Measurements from ENCODE around the gene MAP4K2. TPM values are rescaled to one million over a fixed set of nuclear protein-coding genes. Genes with fewer than 3 reads are reported as not detected.
"Not testable (repeated sequence)": the region's sequence is repeated elsewhere in the genome, so short reads cannot be mapped to it uniquely, and the experiment has no call there.

The MAP4K2 gene
- total and polyA plus RNA-seq, 2 of the 4 experiments (the other 2 are of a cell fraction), result 11.7 to 16.6 TPM

DNA sequence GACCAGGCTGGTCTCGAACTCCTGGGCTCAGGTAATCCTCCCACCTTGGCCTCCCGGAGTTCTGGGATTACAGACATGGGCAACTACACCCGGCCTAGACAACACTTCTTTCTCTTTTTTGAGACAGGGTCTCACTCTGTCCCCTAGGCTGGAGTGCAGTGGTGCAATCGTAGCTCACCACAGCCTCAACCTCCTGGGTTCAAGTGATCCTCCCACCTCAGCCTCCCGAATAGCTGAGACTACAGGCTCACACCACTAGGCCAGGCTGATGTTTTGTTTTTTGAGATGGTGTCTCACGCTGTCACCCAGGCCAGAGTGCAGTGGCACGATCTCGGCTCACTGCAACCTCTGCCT lies 42.7 kb upstream of the MAP4K2 start:
- H4K8ac ChIP-seq (ENCODE audit: low read depth in 2 of 2, low read length in 2 of 2); H3K4me3 ChIP-seq (ENCODE audit: insufficient read depth, low read depth, low read length); H2AFZ ChIP-seq (replicated peaks; ENCODE audit: low read length, poor library complexity); H3K27ac ChIP-seq (ENCODE audit: insufficient read depth, low read length); H4K20me1 ChIP-seq (ENCODE audit: insufficient read depth, low read length); dilution Hi-C loops (cut with HindIII; ENCODE audit: low sequenced_read_pairs, unreplicated experiment); H2BK15ac ChIP-seq (ENCODE audit: low read depth, low read length); H3K4ac ChIP-seq (ENCODE audit: low read depth, low read length); ATAC-seq (ENCODE audit: low read depth); H3K14ac ChIP-seq (replicated peaks; ENCODE audit: low read depth, low read length); H3K36me3 ChIP-seq (ENCODE audit: control insufficient read depth, insufficient read depth, low read length); H2BK5ac ChIP-seq (ENCODE audit: low read depth, low read length, poor library complexity, severe bottlenecking); H4K91ac ChIP-seq (ENCODE audit: insufficient read depth, low read depth, low read length); H3K23ac ChIP-seq (ENCODE audit: low read depth, low read length); BruUV-seq (replicated peaks); H3K56ac ChIP-seq (ENCODE audit: extremely low read depth, insufficient read depth, low read length); H3K9me3 ChIP-seq (ENCODE audit: control insufficient read depth, insufficient read depth, low read length); H2BK20ac ChIP-seq (ENCODE audit: low read depth, low read length); POLR2A ChIA-PET (ENCODE audit: unreplicated experiment); H3K9ac ChIP-seq (ENCODE audit: low read depth, low read length); H3K4me2 ChIP-seq (ENCODE audit: low read depth, low read length); H2AK5ac ChIP-seq (ENCODE audit: low read depth, low read length); H4K5ac ChIP-seq (ENCODE audit: low read depth, low read length); DNase-seq; H2BK120ac ChIP-seq (ENCODE audit: low read depth, low read length); H3K9me1 ChIP-seq (ENCODE audit: insufficient read depth, low read length); H3K27me3 ChIP-seq (ENCODE audit: control insufficient read depth, insufficient read depth, low read length); H3K18ac ChIP-seq (ENCODE audit: low read depth, low read length); H2AK9ac ChIP-seq (replicated peaks; ENCODE audit: low read depth, low read length, poor library complexity): not testable (repeated sequence)
- WGBS, 2 experiments (ENCODE audit: extremely low coverage in 2 of 2, insufficient read length in 1 of 2), result no CpG with 5 or more reads among the region's 8 CpGs
- H3K4me1 ChIP-seq (ENCODE audit: control insufficient read depth, insufficient read depth, low read length), result peaks cover 17% of the 10 kb centered on the region
- peaks cover 0 to 17% of the 10 kb centered on the region in 2 experiments; a peak in 2 of 4 replicates for H3K79me1 ChIP-seq (ENCODE audit: low read depth in 1 of 2, low read length in 2 of 2)
- in situ Hi-C loops (cut with MboI; ENCODE audit: low sequenced_read_pairs), result loop anchor here (5.0 to 10.0 kb wide), 2 partner anchors 47 to 159 kb away; no protein-coding TSS in a partner anchor
- CTCF ChIA-PET, result interaction anchor here (2.3 to 3.3 kb wide), 2 partner anchors 32 to 42 kb away, joined by 12 to 15 read pairs; partner anchors contain the start of gene EHD1
- intact Hi-C loops (cut with micrococcal nuclease), result loop anchor here (2.0 to 5.0 kb wide), 2 partner anchors 152 to 265 kb away; partner anchors contain the start of genes BATF2 and TM7SF2

Data from IMR-90 (cell line).